ENCODE results near the gene RNASEH1.
A peak's percentile ranks its signal among the peaks of the same experiment; 100 is the strongest.

The RNASEH1 gene

GRCh38 chr2:3558205-3559014, at the start of gene RNASEH1:
Gene RNASEH1, minus strand, starts transcription at chr2:3558333. Its CDS starts 73 bp downstream, at chr2:3558260.
- peak; percentile 99 for DNase-seq

- no peak for DNase-seq
Observed at GRCh38 chr2:3606370-3607201, 48.5 kb upstream of the RNASEH1 start.

DNA sequence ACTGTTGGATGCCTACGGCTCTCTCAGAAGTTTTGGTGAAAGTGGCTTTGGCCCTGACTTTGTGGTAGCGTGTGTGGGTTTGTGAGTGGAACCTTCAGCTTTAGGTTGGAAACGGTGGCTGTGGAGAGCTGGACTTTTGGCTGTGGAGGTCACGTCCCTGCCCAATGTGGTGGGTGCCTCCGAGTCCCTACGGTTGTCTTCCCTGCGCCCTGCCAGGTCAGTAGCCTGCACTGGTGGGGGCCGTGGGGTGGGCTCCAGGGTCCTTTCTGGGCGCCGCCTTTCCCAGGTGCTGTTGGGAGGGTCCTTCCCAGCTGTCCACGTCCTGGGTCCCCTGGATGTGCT, 47.9 kb upstream of the RNASEH1 start:
- no peak for DNase-seq

DNA sequence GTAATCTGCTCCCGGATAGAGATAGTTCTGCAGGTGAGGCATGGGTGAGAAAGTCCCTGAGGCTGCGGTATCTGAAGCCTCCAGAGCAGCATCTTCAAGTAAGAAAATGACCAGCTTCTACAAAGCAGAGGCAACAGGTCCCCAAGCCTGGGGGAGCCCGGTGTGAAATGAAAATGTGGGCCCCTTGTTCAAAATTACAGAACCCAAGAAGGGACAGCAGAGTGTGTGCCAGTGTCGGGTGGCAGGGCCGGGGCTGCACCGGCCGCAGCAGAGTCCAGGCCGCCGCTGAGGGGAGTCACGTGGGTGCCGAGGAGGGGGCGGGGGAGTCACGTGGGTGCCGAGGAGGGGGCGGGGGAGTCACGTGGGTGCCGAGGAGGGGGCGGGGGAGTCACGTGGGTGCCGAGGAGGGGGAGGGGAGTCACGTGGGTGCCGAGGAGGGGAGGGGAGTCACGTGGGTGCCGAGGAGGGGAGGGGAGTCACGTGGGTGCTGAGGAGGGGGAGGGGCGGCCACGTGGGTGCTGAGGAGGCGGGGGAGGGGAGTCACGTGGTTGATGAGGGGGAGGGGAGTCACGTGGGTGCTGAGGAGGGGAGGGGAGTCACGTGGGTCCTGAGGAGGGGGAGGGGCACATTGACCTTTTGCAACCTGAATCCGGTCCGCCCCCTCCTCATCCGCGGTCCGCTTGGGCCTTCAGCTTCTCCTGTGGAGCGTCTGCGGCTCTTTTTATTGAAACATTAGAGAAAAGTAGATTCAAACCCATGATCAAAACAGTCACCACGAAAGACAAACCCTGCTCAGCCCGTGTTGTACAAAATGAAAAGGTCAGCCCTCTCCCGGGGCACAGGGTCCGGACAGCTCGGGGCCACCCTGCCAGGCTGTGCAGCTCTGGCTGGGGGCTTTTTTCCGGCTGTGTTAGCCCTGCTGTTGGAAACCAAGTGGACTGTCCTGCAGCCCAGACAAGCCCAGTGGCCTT, 47.1 kb upstream of the RNASEH1 start:
- DNase-seq: peak; percentile 59

- DNase-seq: no peak
Observed at GRCh38 chr2:3604207-3604877, 46.2 kb upstream of the RNASEH1 start.

- no peak for DNase-seq
Observed at GRCh38 chr2:3603536-3604206, 45.5 kb upstream of the RNASEH1 start.

DNA sequence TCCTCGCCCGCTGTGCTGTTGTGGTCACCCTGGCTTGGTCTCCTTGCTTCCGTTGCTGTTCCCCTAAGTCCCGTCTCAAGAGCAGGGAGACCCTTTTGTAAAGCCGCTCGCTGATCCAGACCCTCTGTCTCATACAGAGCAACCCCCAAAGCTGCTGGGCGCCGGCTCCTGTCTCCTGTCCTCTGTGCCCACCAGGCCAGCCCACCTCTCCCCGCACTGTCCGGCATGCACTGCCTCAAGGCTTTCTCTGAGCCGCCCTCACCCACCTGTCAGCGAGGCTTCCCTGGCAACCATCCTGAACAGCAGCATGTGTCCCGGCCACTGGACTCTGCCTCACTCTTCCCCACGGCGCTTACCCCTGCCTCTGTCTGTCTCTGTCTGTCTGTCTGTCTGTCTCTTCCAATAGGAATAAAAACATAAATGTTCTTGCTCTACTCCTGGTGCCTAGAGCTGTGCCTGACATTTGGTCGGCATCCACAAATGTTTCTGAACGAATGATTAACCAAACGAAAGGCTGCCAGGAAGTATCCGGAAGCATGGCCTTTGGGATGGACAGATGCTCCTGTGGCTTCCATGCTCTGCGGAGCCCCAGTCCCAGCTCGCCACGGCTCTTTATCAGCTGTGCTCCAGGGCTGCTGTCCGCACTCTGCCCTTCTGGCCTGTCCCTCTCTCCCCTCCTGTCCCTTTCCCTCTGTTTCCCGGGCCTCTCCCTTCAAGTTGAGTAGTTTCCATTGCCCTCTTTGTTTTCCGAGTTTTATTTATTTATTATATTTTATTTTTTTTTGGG, 44.6 kb upstream of the RNASEH1 start:
- no peak for DNase-seq

- no peak for DNase-seq
Observed at GRCh38 chr2:3601561-3602271, 43.6 kb upstream of the RNASEH1 start.

DNA sequence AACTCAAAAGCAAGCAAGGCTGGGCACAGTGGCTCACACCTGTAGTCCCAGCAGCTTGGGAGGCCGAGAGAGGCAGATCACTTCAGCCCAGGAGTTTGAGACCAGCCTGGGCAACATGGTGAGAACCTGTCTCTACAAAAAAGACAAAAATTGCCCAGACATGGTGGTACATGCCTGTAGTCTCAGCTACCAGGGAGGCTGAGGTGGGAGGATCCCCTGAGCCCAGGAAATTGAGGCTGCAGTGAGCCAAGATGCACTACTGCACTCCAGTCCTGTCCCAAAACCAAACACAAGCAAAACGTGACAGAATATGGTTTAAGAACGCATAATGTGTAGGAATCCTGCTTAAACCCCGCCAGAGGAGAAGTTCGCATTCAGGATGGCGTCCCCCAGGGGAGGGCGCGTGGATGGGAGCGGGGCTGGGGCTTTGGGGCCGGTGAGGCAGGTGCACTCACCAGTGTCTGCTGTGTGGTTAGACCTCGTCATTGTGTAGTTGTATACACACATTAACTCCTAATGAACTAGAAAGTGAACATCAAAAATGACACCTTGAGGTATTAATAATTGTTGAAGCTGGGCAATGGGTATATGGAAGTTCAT, 42.2 kb upstream of the RNASEH1 start:
- no peak for DNase-seq

- DNase-seq: no peak
Observed at GRCh38 chr2:3598912-3599854, 41.0 kb upstream of the RNASEH1 start.

- DNase-seq: no peak
Observed at GRCh38 chr2:3598197-3598910, 40.2 kb upstream of the RNASEH1 start.

- DNase-seq: no peak
Observed at GRCh38 chr2:3597567-3597966, 39.4 kb upstream of the RNASEH1 start.

DNA sequence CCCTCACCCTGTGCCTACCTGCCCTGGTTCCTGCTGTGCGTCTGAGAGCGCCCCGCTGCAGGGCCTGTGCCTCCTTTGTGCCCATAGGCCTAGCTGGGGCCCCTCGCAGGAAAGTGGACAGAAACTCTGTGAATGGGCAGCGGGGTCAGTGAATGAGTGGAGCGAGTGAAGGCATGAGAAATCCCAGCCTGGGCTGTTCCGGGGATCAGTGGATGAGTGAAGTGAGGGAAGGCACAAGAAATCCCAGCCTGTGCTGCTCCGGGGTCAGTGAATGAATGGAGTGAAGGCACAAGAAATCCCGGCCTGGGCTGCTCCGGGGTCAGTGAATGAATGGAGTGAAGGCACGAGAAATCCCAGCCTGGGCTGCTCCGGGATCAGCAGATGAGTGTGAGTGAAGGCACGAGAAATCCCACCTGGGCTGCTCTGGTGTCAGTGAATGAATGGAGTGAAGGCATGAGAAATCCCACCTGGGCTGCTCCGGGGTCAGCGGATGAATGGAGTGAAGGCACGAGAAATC, 38.8 kb upstream of the RNASEH1 start:
- DNase-seq: no peak

- no peak for DNase-seq
Observed at GRCh38 chr2:3595985-3596384, 37.9 kb upstream of the RNASEH1 start.

- DNase-seq: no peak
Observed at GRCh38 chr2:3595404-3595803, 37.3 kb upstream of the RNASEH1 start.

- no peak for DNase-seq
Observed at GRCh38 chr2:3594493-3595281, 36.6 kb upstream of the RNASEH1 start, which contains the start of gene COLEC11. Gene COLEC11, plus strand, starts transcription at chr2:3595112. Its CDS starts 9,229 bp downstream, at chr2:3604341.

DNA sequence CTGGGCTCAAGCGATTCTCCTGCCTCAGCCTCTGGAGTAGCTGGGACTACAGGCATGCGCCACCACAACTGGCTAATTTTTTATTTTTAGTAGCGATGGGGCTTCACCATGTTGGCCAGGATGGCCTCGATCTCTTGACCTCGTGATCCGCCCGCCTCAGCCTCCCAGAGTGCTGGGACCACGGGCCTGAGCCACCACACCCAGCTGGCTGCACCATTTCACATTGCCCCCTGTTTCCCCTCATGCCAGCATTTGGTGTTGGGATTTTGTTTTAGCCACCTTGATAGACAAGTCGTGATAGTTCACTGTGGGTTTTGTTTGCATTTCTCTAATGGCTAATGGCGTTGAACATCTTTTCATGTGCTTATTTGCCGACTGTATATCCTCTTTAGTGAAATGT, 31.0 kb upstream of the RNASEH1 start:
- no peak for DNase-seq

All from right forelimb (tissue), 1 donor.